Pulmonary artery endothelial cell (primary cell): Measurements from ENCODE around the gene NT5DC4. TPM values are rescaled to one million over a fixed set of nuclear protein-coding genes. Genes with fewer than 3 reads are reported as not detected.

ENCODE experiments used
- DNase-seq: peaks from one replicate; pipeline ENCODE4 v3.0.0-alpha.2; 2011; ENCODE audit warnings: low read depth, low spot score
- total RNA-seq: library from RNA; depleted of rRNA; stranded (reverse); fragments of >200 nt; gene quantifications from 2 replicates; pipeline ENCODE4 v1.2.3, GENCODE V29; 2014

Gene NT5DC4
- not detected in 2 replicates for total RNA-seq

GRCh38 chr2:112720785-112721184 is at the start of gene NT5DC4:
TSS of gene NT5DC4 (plus strand) at chr2:112721020. CDS start at chr2:112721080, 60 bp downstream.
- DNase-seq, result no peak

GRCh38 chr2:112671801-112672200 is 49.0 kb upstream of the NT5DC4 start:
- no peak for DNase-seq

- DNase-seq, result no peak
Measured at GRCh38 chr2:112673008-112673407, 47.8 kb upstream of the NT5DC4 start.

- peak; percentile 87 for DNase-seq
Measured at GRCh38 chr2:112674229-112674628, 46.6 kb upstream of the NT5DC4 start.

- no peak for DNase-seq
Measured at GRCh38 chr2:112679484-112679883, 41.3 kb upstream of the NT5DC4 start.

- no peak for DNase-seq
Measured at GRCh38 chr2:112680666-112681101, 40.1 kb upstream of the NT5DC4 start.

GRCh38 chr2:112682101-112682500 is 38.7 kb upstream of the NT5DC4 start:
- no peak for DNase-seq

GRCh38 chr2:112683550-112684414 is 37.0 kb upstream of the NT5DC4 start:
- DNase-seq, result no peak

- DNase-seq, result no peak
Measured at GRCh38 chr2:112684415-112684775, 36.4 kb upstream of the NT5DC4 start.

GRCh38 chr2:112685271-112685884 is 35.4 kb upstream of the NT5DC4 start:
- DNase-seq, result no peak

- no peak for DNase-seq
Measured at GRCh38 chr2:112686348-112687217, 34.2 kb upstream of the NT5DC4 start.

GRCh38 chr2:112687522-112687921 is 33.3 kb upstream of the NT5DC4 start:
- DNase-seq, result no peak

GRCh38 chr2:112688086-112688880 is 32.5 kb upstream of the NT5DC4 start:
- no peak for DNase-seq

GRCh38 chr2:112690853-112691401 is 29.9 kb upstream of the NT5DC4 start:
- peak; percentile 27 for DNase-seq

GRCh38 chr2:112691881-112692281 is 28.9 kb upstream of the NT5DC4 start:
- no peak for DNase-seq

- peak; percentile 66 for DNase-seq
Measured at GRCh38 chr2:112692495-112692911, 28.3 kb upstream of the NT5DC4 start.

- no peak for DNase-seq
Measured at GRCh38 chr2:112692918-112693317, 27.9 kb upstream of the NT5DC4 start.

GRCh38 chr2:112693596-112693995 is 27.2 kb upstream of the NT5DC4 start:
- no peak for DNase-seq

- DNase-seq, result no peak
Measured at GRCh38 chr2:112694182-112694581, 26.6 kb upstream of the NT5DC4 start.

GRCh38 chr2:112698834-112699515 is 21.8 kb upstream of the NT5DC4 start:
- no peak for DNase-seq
